SK-N-SH (cell line): ENCODE data around the gene ADAMTS15. TPM values are rescaled to one million over a fixed set of nuclear protein-coding genes. Genes with fewer than 3 reads are reported as not detected.

Experiments
- CHD2 ChIP-seq: fragments of 150-350 bp; IDR thresholded peaks from 2 replicates; pipeline ENCODE4 v1.6.1; 2018; ENCODE audit warnings: low read length; ENCODE audit not compliant: partially characterized antibody
- CTCF ChIP-seq: fragments of 200-600 bp; sonication (generic); IDR thresholded peaks from 2 replicates; pipeline ENCODE4 v1.6.1; 2017; ENCODE audit warnings: antibody characterized with exemption, mild to moderate bottlenecking, moderate library complexity
- ELF1 ChIP-seq: IDR thresholded peaks from 2 replicates; pipeline ENCODE4 v1.4.0; 2012
- EZH2phosphoT487 ChIP-seq: fragments of 200-600 bp; sonication (generic); IDR thresholded peaks from 2 replicates; pipeline ENCODE4 v1.6.1; 2017; ENCODE audit warnings: low read depth, mixed run types, mild to moderate bottlenecking, antibody characterized with exemption, moderate library complexity, borderline replicate concordance
- FOXJ3 ChIP-seq: sonication (generic); formaldehyde crosslinking; IDR thresholded peaks from 2 replicates; pipeline ENCODE4 v1.5.1; 2020; ENCODE audit warnings: mild to moderate bottlenecking, missing genetic modification reagents
- FOXM1 ChIP-seq: IDR thresholded peaks from 2 replicates; pipeline ENCODE4 v1.4.0; 2012; ENCODE audit warnings: low read depth, mild to moderate bottlenecking
- GABPA ChIP-seq: IDR thresholded peaks from 2 replicates; pipeline ENCODE4 v1.4.0; 2012; ENCODE audit warnings: low read depth, mild to moderate bottlenecking
- GATA2 ChIP-seq: sonication (generic); formaldehyde crosslinking; IDR thresholded peaks from 2 replicates; pipeline ENCODE4 v1.5.0; 2020; ENCODE audit warnings: mild to moderate bottlenecking, missing genetic modification reagents
- IRF3 ChIP-seq: fragments of 150-350 bp; IDR thresholded peaks from 2 replicates; pipeline ENCODE4 v1.6.1; 2016; ENCODE audit warnings: mild to moderate bottlenecking, low read depth, low read length
- MAX ChIP-seq: IDR thresholded peaks from 2 replicates; pipeline ENCODE4 v1.4.0; 2012; ENCODE audit warnings: low read depth
- MEF2A ChIP-seq: IDR thresholded peaks from 2 replicates; pipeline ENCODE4 v1.4.0; 2012; ENCODE audit warnings: low read depth, borderline replicate concordance
- MXI1 ChIP-seq: IDR thresholded peaks from 2 replicates; pipeline ENCODE4 v1.6.1; 2012; ENCODE audit warnings: mild to moderate bottlenecking, low read depth, low read length, improper control_type of control experiment
- NFIC ChIP-seq: IDR thresholded peaks from 2 replicates; pipeline ENCODE4 v1.4.0; 2012; ENCODE audit warnings: borderline replicate concordance
- POLR2AphosphoS5 ChIP-seq: IDR thresholded peaks from 2 replicates; pipeline ENCODE4 v1.6.1; 2012; ENCODE audit warnings: low read depth, low read length
- RAD21 ChIP-seq: IDR thresholded peaks from 2 replicates; pipeline ENCODE4 v1.6.1; 2012; ENCODE audit warnings: mild to moderate bottlenecking, low read length
- RCOR1 ChIP-seq: fragments of 150-350 bp; IDR thresholded peaks from 2 replicates; pipeline ENCODE4 v1.6.1; 2017; ENCODE audit warnings: antibody characterized with exemption, low read length
- SIN3A ChIP-seq: IDR thresholded peaks from 2 replicates; pipeline ENCODE4 v1.6.1; 2012; ENCODE audit warnings: low read depth, mild to moderate bottlenecking, low read length, moderate library complexity, borderline replicate concordance
- SMC3 ChIP-seq: IDR thresholded peaks from 2 replicates; pipeline ENCODE4 v1.6.1; 2012; ENCODE audit warnings: low read depth, low read length, improper control_type of control experiment
- TCF12 ChIP-seq: IDR thresholded peaks from 2 replicates; pipeline ENCODE4 v1.4.0; 2012
- TEAD4 ChIP-seq: IDR thresholded peaks from 2 replicates; pipeline ENCODE4 v1.4.0; 2012; ENCODE audit warnings: mild to moderate bottlenecking, borderline replicate concordance; ENCODE audit not compliant: insufficient read depth
- USF1 ChIP-seq: IDR thresholded peaks from 2 replicates; pipeline ENCODE4 v1.4.0; 2012; ENCODE audit warnings: low read depth, borderline replicate concordance
- USF2 ChIP-seq: fragments of 150-350 bp; IDR thresholded peaks from 2 replicates; pipeline ENCODE4 v1.6.1; 2017; ENCODE audit warnings: antibody characterized with exemption, low read length, low read depth, borderline replicate concordance
- polyA plus RNA-seq, 3 experiments: library from polyadenylated mRNA; depleted of rRNA; stranded (reverse); fragments of >200 nt; gene quantifications; 2 replicates each; pipeline ENCODE4 v1.2.3, GENCODE V29; 2012

Gene ADAMTS15
- polyA plus RNA-seq, 1 of the 3 experiments (the other 2 are of a cell fraction): 1.1 TPM

GRCh38 chr11:130522284-130522961 lies 74.0 kb downstream of the ADAMTS15 start (continued):
- no peak for TF ChIP-seq FOXM1
- no peak for TF ChIP-seq USF2
- TF ChIP-seq MXI1: peak; percentile 62; the same call in 1 of the 2 replicates
- no peak for TF ChIP-seq SMC3
- no peak for TF ChIP-seq CHD2
- peak; percentile 80; the same call in 1 of the 2 replicates for TF ChIP-seq SIN3A
- no peak for TF ChIP-seq IRF3
- TF ChIP-seq GABPA: no peak
- peak; percentile 77 for TF ChIP-seq USF1
- TF ChIP-seq RAD21: no peak
- TF ChIP-seq MEF2A: no peak
- TF ChIP-seq POLR2AphosphoS5: no peak
- TF ChIP-seq EZH2phosphoT487: no peak
- no peak for TF ChIP-seq TEAD4
- TF ChIP-seq RCOR1: no peak
- TF ChIP-seq ELF1: no peak
- no peak for TF ChIP-seq GATA2 (CRISPR knock-in tag)
- TF ChIP-seq NFIC: peak; percentile 49
- TF ChIP-seq MAX: peak; percentile 77
- no peak for TF ChIP-seq FOXJ3 (CRISPR knock-in tag)
- TF ChIP-seq CTCF: no peak
- TF ChIP-seq TCF12: peak; percentile 51; the same call in 1 of the 2 replicates
